HepG2 (cell line): ENCODE measurements around the gene ERFL. TPM values are rescaled to one million over a fixed set of nuclear protein-coding genes. Genes with fewer than 3 reads are reported as not detected.

ENCODE experiments used
- ATF7-NPFF ChIP-seq: sonication (generic); formaldehyde crosslinking; IDR thresholded peaks from 2 replicates; pipeline ENCODE4 v1.8.1; 2023; ENCODE audit warnings: mild to moderate bottlenecking, low read depth, missing genetic modification reagents, moderate library complexity
- CEBPG ChIP-seq: IDR thresholded peaks from 2 replicates; pipeline ENCODE4 v1.6.1; 2016
- FOSL2 ChIP-seq: sonication (generic); formaldehyde crosslinking; IDR thresholded peaks from 2 replicates; pipeline ENCODE4 v1.4.0; 2020; ENCODE audit warnings: missing genetic modification reagents
- HNRNPUL1 ChIP-seq: fragments of 200-400 bp; formaldehyde crosslinking; IDR thresholded peaks from 2 replicates; pipeline ENCODE4 v1.6.1; 2017; ENCODE audit warnings: low read depth, mild to moderate bottlenecking, low read length, moderate library complexity
- KLF15 ChIP-seq: sonication (generic); formaldehyde crosslinking; IDR thresholded peaks from 2 replicates; pipeline ENCODE4 v1.8.1; 2023; ENCODE audit warnings: borderline replicate concordance, mild to moderate bottlenecking, inconsistent platforms, missing genetic modification reagents, mixed read lengths
- NR2F6 ChIP-seq, 2 experiments: IDR thresholded peaks; 2 replicates each; pipeline ENCODE4 v1.6.1; 2016; ENCODE audit warnings: antibody characterized with exemption in 1 of 2, mild to moderate bottlenecking in 1 of 2
- PHB2 ChIP-seq: fragments of 450-650 bp; IDR thresholded peaks from 2 replicates; pipeline ENCODE4 v1.6.1; 2018; ENCODE audit not compliant: partially characterized antibody
- POLR2G ChIP-seq: fragments of 200-400 bp; formaldehyde crosslinking; IDR thresholded peaks from 2 replicates; pipeline ENCODE4 v1.6.1; 2018; ENCODE audit warnings: mild to moderate bottlenecking, low read depth, low read length, moderate library complexity
- SALL1 ChIP-seq: sonication (generic); formaldehyde crosslinking; IDR thresholded peaks from 2 replicates; pipeline ENCODE4 v1.8.0; 2022; ENCODE audit warnings: mild to moderate bottlenecking, missing genetic modification reagents
- SAP130 ChIP-seq: IDR thresholded peaks from 2 replicates; pipeline ENCODE4 v1.6.1; 2016; ENCODE audit warnings: low read depth
- SMAD3 ChIP-seq: sonication (generic); formaldehyde crosslinking; IDR thresholded peaks from 2 replicates; pipeline ENCODE4 v1.4.0; 2020; ENCODE audit warnings: missing genetic modification reagents
- SNAI1 ChIP-seq: sonication (generic); formaldehyde crosslinking; IDR thresholded peaks from 2 replicates; pipeline ENCODE4 v1.5.0; 2020; ENCODE audit warnings: mild to moderate bottlenecking, missing genetic modification reagents, borderline replicate concordance
- THAP11 ChIP-seq: IDR thresholded peaks from 2 replicates; pipeline ENCODE4 v1.6.1; 2016; ENCODE audit warnings: missing biosample characterization, missing genetic modification reagents
- ZFX ChIP-seq: sonication (generic); formaldehyde crosslinking; IDR thresholded peaks from 2 replicates; pipeline ENCODE4 v1.4.0; 2020; ENCODE audit warnings: mild to moderate bottlenecking, low read depth, missing genetic modification reagents, moderate library complexity
- ZNF605 ChIP-seq: sonication (generic); formaldehyde crosslinking; IDR thresholded peaks from 2 replicates; pipeline ENCODE4 v1.8.0; 2022; ENCODE audit warnings: mild to moderate bottlenecking, missing genetic modification reagents
- ZNF879 ChIP-seq: sonication (generic); formaldehyde crosslinking; IDR thresholded peaks from 2 replicates; pipeline ENCODE4 v1.8.1; 2023; ENCODE audit warnings: missing genetic modification reagents
- ZNF891 ChIP-seq: sonication (generic); formaldehyde crosslinking; IDR thresholded peaks from 2 replicates; pipeline ENCODE4 v1.5.0; 2020; ENCODE audit warnings: mild to moderate bottlenecking, missing genetic modification reagents
- polyA plus RNA-seq, 8 experiments: library from polyadenylated mRNA; depleted of rRNA in 3 of 8; stranded (reverse) in 7 of 8; unstranded in 1 of 8; fragments of >200 nt; fragmentation: Illumina TruSeq in 4 of 8; extraction: Trizol in 4 of 8; gene quantifications; 2 replicates each; pipeline versions ENCODE4 v1.2.1 to v1.2.3, GENCODE V29; 2011 to 2016; ENCODE audit warnings: low read depth in 4 of 8, missing spikeins in 1 of 8, mixed read lengths in 1 of 8; ENCODE audit not compliant: insufficient read depth in 1 of 8
- total RNA-seq, 5 experiments: library from RNA; depleted of rRNA; stranded (reverse); fragments of >200 nt; fragmentation: Illumina TruSeq; extraction: Trizol; gene quantifications; 2 replicates each; pipeline ENCODE4 v1.2.3, GENCODE V29; 2016; ENCODE audit warnings: low read depth in 1 of 5
- TF ChIP-seq, protein P1 (sequence below): sonication (generic); formaldehyde crosslinking; IDR thresholded peaks from 2 replicates; pipeline ENCODE4 v1.5.0; 2020; ENCODE audit warnings: mild to moderate bottlenecking, missing genetic modification reagents, moderate library complexity
- TF ChIP-seq, protein P2 (sequence below): sonication (generic); formaldehyde crosslinking; IDR thresholded peaks from 2 replicates; pipeline ENCODE4 v1.5.0; 2020; ENCODE audit warnings: mild to moderate bottlenecking, missing genetic modification reagents
- TF ChIP-seq, protein P3 (sequence below): sonication (generic); formaldehyde crosslinking; IDR thresholded peaks from 2 replicates; pipeline ENCODE4 v1.4.0; 2020; ENCODE audit warnings: missing genetic modification reagents, borderline replicate concordance

Gene ERFL
- total and polyA plus RNA-seq, 2 of the 13 experiments (the other 11 are each of a cell fraction or from before 2014, with no cell fraction given): not detected

DNA sequence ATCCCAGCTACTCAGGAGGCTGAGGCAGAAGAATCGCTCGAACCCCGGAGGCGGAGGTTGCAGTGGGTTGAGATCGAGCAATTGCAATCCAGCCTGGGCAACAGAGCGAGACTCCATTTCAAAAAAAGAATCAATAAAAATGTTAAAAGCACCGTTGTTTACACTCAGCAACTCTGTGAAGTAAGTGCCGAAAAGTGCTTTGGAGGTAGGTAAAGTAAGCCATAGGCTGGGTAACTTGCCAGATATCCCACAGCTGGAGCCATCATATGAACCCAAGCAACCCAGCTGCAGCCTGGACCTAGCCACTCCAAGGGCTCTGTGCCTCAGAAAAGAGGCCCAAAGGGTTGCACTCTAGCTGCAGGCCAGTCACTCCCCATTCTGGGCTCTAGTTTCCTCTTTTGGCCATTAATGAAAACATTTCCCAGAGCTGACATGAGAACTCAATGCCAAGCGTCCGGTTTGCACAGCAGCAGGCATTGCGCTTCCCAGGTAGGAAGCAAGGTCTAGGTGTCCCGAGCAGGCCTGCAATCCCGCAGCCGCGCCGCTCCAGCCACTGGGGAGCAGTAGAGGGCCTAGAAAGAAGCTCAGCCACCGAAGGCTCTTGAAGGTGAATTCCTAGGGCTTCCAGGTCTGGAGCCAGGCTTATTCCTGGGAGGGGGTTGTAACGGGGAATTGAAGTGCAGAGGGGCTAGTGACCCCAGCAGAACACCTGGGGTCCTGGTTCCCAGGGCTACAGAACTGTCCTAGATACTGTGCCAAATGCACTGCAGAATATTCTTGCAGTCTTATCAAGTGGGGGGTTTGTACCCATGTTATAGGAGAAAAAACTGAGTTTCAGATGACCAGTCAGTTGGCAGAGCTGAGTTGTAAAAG lies 55.2 kb downstream of the ERFL start (continued):
- 0 out of 2 replicates have a peak, but pooled peaks have one; percentile 21 for TF ChIP-seq SNAI1 (CRISPR knock-in tag)
- no peak for TF ChIP-seq ZNF879
- 0 out of 2 replicates have a peak, but pooled peaks have one; percentile 25 for TF ChIP-seq ZNF605 (CRISPR knock-in tag)
- 0 out of 2 replicates have a peak, but pooled peaks have one; percentile 14 for TF ChIP-seq KLF15 (CRISPR knock-in tag)
- TF ChIP-seq SAP130 (CRISPR knock-in tag): 0 out of 2 replicates have a peak, but pooled peaks have one; percentile 22
- no peak for TF ChIP-seq HNRNPUL1
- TF ChIP-seq POLR2G: peak; percentile 75
- TF ChIP-seq CEBPG: peak; percentile 37; the same call in 1 of the 2 replicates
- peak; percentile 41; the same call in 1 of the 2 replicates for TF ChIP-seq ZNF891 (CRISPR knock-in tag)
- 0 out of 2 replicates have a peak, but pooled peaks have one; percentile 6 for TF ChIP-seq FOSL2 (CRISPR knock-in tag)
- TF ChIP-seq THAP11 (CRISPR knock-in tag): 0 out of 2 replicates have a peak, but pooled peaks have one; percentile 19
- TF ChIP-seq SMAD3: 0 out of 2 replicates have a peak, but pooled peaks have one; percentile 43
- TF ChIP-seq, protein P1, sequence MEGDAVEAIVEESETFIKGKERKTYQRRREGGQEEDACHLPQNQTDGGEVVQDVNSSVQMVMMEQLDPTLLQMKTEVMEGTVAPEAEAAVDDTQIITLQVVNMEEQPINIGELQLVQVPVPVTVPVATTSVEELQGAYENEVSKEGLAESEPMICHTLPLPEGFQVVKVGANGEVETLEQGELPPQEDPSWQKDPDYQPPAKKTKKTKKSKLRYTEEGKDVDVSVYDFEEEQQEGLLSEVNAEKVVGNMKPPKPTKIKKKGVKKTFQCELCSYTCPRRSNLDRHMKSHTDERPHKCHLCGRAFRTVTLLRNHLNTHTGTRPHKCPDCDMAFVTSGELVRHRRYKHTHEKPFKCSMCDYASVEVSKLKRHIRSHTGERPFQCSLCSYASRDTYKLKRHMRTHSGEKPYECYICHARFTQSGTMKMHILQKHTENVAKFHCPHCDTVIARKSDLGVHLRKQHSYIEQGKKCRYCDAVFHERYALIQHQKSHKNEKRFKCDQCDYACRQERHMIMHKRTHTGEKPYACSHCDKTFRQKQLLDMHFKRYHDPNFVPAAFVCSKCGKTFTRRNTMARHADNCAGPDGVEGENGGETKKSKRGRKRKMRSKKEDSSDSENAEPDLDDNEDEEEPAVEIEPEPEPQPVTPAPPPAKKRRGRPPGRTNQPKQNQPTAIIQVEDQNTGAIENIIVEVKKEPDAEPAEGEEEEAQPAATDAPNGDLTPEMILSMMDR (CRISPR knock-in tag): peak; percentile 91
- TF ChIP-seq, protein P2, sequence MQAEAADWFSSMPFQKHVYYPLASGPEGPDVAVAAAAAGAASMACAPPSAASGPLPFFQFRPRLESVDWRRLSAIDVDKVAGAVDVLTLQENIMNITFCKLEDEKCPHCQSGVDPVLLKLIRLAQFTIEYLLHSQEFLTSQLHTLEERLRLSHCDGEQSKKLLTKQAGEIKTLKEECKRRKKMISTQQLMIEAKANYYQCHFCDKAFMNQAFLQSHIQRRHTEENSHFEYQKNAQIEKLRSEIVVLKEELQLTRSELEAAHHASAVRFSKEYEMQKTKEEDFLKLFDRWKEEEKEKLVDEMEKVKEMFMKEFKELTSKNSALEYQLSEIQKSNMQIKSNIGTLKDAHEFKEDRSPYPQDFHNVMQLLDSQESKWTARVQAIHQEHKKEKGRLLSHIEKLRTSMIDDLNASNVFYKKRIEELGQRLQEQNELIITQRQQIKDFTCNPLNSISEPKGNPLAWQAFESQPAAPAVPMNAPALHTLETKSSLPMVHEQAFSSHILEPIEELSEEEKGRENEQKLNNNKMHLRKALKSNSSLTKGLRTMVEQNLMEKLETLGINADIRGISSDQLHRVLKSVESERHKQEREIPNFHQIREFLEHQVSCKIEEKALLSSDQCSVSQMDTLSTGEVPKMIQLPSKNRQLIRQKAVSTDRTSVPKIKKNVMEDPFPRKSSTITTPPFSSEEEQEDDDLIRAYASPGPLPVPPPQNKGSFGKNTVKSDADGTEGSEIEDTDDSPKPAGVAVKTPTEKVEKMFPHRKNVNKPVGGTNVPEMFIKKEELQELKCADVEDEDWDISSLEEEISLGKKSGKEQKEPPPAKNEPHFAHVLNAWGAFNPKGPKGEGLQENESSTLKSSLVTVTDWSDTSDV: no peak
- TF ChIP-seq, protein P3, sequence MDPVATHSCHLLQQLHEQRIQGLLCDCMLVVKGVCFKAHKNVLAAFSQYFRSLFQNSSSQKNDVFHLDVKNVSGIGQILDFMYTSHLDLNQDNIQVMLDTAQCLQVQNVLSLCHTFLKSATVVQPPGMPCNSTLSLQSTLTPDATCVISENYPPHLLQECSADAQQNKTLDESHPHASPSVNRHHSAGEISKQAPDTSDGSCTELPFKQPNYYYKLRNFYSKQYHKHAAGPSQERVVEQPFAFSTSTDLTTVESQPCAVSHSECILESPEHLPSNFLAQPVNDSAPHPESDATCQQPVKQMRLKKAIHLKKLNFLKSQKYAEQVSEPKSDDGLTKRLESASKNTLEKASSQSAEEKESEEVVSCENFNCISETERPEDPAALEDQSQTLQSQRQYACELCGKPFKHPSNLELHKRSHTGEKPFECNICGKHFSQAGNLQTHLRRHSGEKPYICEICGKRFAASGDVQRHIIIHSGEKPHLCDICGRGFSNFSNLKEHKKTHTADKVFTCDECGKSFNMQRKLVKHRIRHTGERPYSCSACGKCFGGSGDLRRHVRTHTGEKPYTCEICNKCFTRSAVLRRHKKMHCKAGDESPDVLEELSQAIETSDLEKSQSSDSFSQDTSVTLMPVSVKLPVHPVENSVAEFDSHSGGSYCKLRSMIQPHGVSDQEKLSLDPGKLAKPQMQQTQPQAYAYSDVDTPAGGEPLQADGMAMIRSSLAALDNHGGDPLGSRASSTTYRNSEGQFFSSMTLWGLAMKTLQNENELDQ (CRISPR knock-in tag): 0 out of 2 replicates have a peak, but pooled peaks have one; percentile 8
- no peak for TF ChIP-seq NR2F6 (IDR thresholded peaks at IDR 0.05)
- TF ChIP-seq NR2F6 (CRISPR knock-in tag; IDR thresholded peaks at IDR 0.05): no peak
- peak; percentile 47 for TF ChIP-seq ZFX (CRISPR knock-in tag)
- no peak for TF ChIP-seq PHB2
- TF ChIP-seq SALL1 (CRISPR knock-in tag): peak; percentile 35; the same call in 1 of the 2 replicates
- TF ChIP-seq ATF7-NPFF (CRISPR knock-in tag): 0 out of 2 replicates have a peak, but pooled peaks have one; percentile 17
